ENCODE results near the gene ARPC5L. TPM values are rescaled to one million over a fixed set of nuclear protein-coding genes. Genes with fewer than 3 reads are reported as not detected.

ARPC5L gene
- total RNA-seq, 1 experiment from 2014 or later: 73.9 TPM

- no TSS peak for BruUV-seq (replicated peaks)
- POLR2A ChIA-PET (ENCODE audit: low non-redundant PET): no interaction called here
These were observed 18.6 kb downstream of the ARPC5L start for GRCh38 chr9:124880501-124880900.

GRCh38 chr9:124881138-124881743, 19.3 kb downstream of the ARPC5L start:
- POLR2A ChIA-PET (ENCODE audit: low non-redundant PET): no interaction called here
- no TSS peak for BruUV-seq (replicated peaks)

More at GRCh38 chr9:124880501-124880900, 18.6 kb downstream of the ARPC5L start:
- H3K4me3 ChIP-seq (ENCODE audit: low read depth, low read length, poor library complexity, severe bottlenecking): no peak overlapping the region
- H3K36me3 ChIP-seq (ENCODE audit: insufficient read depth, low read length, poor library complexity, severe bottlenecking): peaks cover 44% of the 10 kb centered on the region
- no peaks in the 10 kb centered on the region for H3K4me1 ChIP-seq (ENCODE audit: insufficient read depth, low read length, poor library complexity, severe bottlenecking)
- CTCF ChIA-PET: no interaction called here
- DNase-seq (ENCODE audit: low spot score): no peak
- H3K27me3 ChIP-seq (replicated peaks; ENCODE audit: insufficient read depth, low read depth, low read length, poor library complexity): no peaks in the 10 kb centered on the region
- H3K9me3 ChIP-seq (ENCODE audit: low read depth, low read length, poor library complexity, severe bottlenecking): no peaks in the 10 kb centered on the region
- intact Hi-C loops (cut with micrococcal nuclease; ENCODE audit: unreplicated experiment): no loop called here
- H3K27ac ChIP-seq (ENCODE audit: low read depth, low read length, poor library complexity, severe bottlenecking): no peak overlapping the region
- TF ChIP-seq EZH2 (IDR thresholded peaks at IDR 0.05; ENCODE audit: borderline replicate concordance, low read depth, low read length, poor library complexity, severe bottlenecking) (no peak), CTCF (conservative IDR thresholded peaks at IDR 0.05; ENCODE audit: low read depth, low read length) (no peak)

GRCh38 chr9:124882231-124882630, 20.3 kb downstream of the ARPC5L start:
- Histone ChIP-seq H3K27ac (ENCODE audit: low read depth, low read length, poor library complexity, severe bottlenecking) (no peak overlapping the region), H3K4me1 (ENCODE audit: insufficient read depth, low read length, poor library complexity, severe bottlenecking) (no peaks in the 10 kb centered on the region), H3K27me3 (replicated peaks; ENCODE audit: insufficient read depth, low read depth, low read length, poor library complexity) (no peaks in the 10 kb centered on the region), H3K4me3 (ENCODE audit: low read depth, low read length, poor library complexity, severe bottlenecking) (no peak overlapping the region), H3K9me3 (ENCODE audit: low read depth, low read length, poor library complexity, severe bottlenecking) (no peaks in the 10 kb centered on the region), H3K36me3 (ENCODE audit: insufficient read depth, low read length, poor library complexity, severe bottlenecking) (peaks cover 27% of the 10 kb centered on the region)
- TF ChIP-seq EZH2 (IDR thresholded peaks at IDR 0.05; ENCODE audit: borderline replicate concordance, low read depth, low read length, poor library complexity, severe bottlenecking) (no peak), CTCF (conservative IDR thresholded peaks at IDR 0.05; ENCODE audit: low read depth, low read length) (no peak)
- DNase-seq (ENCODE audit: low spot score): no peak
- intact Hi-C loops (cut with micrococcal nuclease; ENCODE audit: unreplicated experiment): no loop called here
- no TSS peak for BruUV-seq (replicated peaks)
- POLR2A ChIA-PET (ENCODE audit: low non-redundant PET): no interaction called here
- CTCF ChIA-PET: no interaction called here

More at GRCh38 chr9:124881138-124881743, 19.3 kb downstream of the ARPC5L start:
- DNase-seq (ENCODE audit: low spot score): no peak
- TF ChIP-seq EZH2 (IDR thresholded peaks at IDR 0.05; ENCODE audit: borderline replicate concordance, low read depth, low read length, poor library complexity, severe bottlenecking) (no peak), CTCF (conservative IDR thresholded peaks at IDR 0.05; ENCODE audit: low read depth, low read length) (no peak)
- Histone ChIP-seq H3K9me3 (ENCODE audit: low read depth, low read length, poor library complexity, severe bottlenecking) (no peaks in the 10 kb centered on the region), H3K4me1 (ENCODE audit: insufficient read depth, low read length, poor library complexity, severe bottlenecking) (no peaks in the 10 kb centered on the region), H3K27me3 (replicated peaks; ENCODE audit: insufficient read depth, low read depth, low read length, poor library complexity) (no peaks in the 10 kb centered on the region), H3K36me3 (ENCODE audit: insufficient read depth, low read length, poor library complexity, severe bottlenecking) (peaks cover 37% of the 10 kb centered on the region), H3K4me3 (ENCODE audit: low read depth, low read length, poor library complexity, severe bottlenecking) (no peak overlapping the region), H3K27ac (ENCODE audit: low read depth, low read length, poor library complexity, severe bottlenecking) (no peak overlapping the region)
- CTCF ChIA-PET: no interaction called here
- intact Hi-C loops (cut with micrococcal nuclease; ENCODE audit: unreplicated experiment): no loop called here
